H1 (cell line): ENCODE data around the gene MYRIP. TPM values are rescaled to one million over a fixed set of nuclear protein-coding genes. Genes with fewer than 3 reads are reported as not detected.

Source experiments
- EP300 ChIP-seq, 2 experiments: IDR thresholded peaks; 1 replicate in 1 of 2; 2 replicates in 1 of 2; pipeline ENCODE4 v1.6.1; 2011 to 2012; ENCODE audit warnings: low read depth in 2 of 2, low read length in 2 of 2, mild to moderate bottlenecking in 2 of 2, borderline replicate concordance in 1 of 2, inconsistent platforms in 1 of 2, moderate library complexity in 1 of 2
- GTF2F1 ChIP-seq: IDR thresholded peaks from 2 replicates; pipeline ENCODE4 v1.6.1; 2012; ENCODE audit warnings: low read depth, low read length, improper control_type of control experiment, borderline replicate concordance
- PHF8 ChIP-seq: fragments of 200-600 bp; sonication (generic); conservative IDR thresholded peaks from 2 replicates; pipeline ENCODE4 v1.7.1; 2012; ENCODE audit warnings: low read depth, mild to moderate bottlenecking, inconsistent platforms, low read length, moderate library complexity
- polyA plus RNA-seq, 7 experiments: library from polyadenylated mRNA; depleted of rRNA in 3 of 7; stranded (reverse) in 5 of 7; unstranded in 2 of 7; fragments of >200 nt in 5 of 7; fragments of 200-250 nt in 2 of 7; gene quantifications; 1 replicate in 5 of 7; 2 replicates in 1 of 7; 4 replicates in 1 of 7; pipeline versions ENCODE4 v1.2.1 to v1.2.3, GENCODE V29; 2011 to 2013; ENCODE audit warnings: missing spikeins in 2 of 7, mixed read lengths in 2 of 7
- total RNA-seq: library from RNA; stranded (reverse); fragmentation: NEBNext Ultra II Directional; extraction: Animal tissue kit (Norgen Biotek cat#: 25700); gene quantifications from 2 replicates; pipeline ENCODE4 v1.2.1, GENCODE V29; 2021

MYRIP gene
- total and polyA plus RNA-seq, 2 of the 8 experiments (the other 6 are each of a cell fraction or from before 2014, with no cell fraction given) = 0.54 to 4.3 TPM

DNA sequence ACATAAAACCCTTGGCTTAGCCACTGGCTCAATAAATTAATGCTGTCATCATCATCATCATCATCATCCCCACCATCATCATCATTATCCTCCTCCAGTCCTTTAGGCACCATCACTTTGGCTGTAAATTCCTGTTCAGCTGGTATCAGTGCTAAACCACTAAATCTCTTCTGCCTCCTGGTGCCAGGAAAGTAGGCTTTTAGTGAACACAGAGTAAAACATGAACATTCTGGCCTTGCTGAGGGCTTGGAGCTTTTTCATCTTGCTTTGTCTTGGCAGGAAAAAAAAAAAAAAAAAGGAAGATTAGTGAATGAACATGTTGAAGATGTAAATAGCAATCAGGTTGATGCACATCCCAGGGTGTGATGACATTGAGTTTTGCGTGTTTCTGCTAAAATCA lies 432.8 kb downstream of the MYRIP start (continued):
- no peak for TF ChIP-seq PHF8
- no peak for TF ChIP-seq EP300 (IDR thresholded peaks at IDR 0.05; ENCODE audit: borderline replicate concordance in 1 of 2, low read depth in 2 of 2, low read length in 2 of 2)
- TF ChIP-seq GTF2F1 = no peak
